Bronchial smooth muscle cell (primary cell): ENCODE data around the gene ZBTB2. TPM values are rescaled to one million over a fixed set of nuclear protein-coding genes. Genes with fewer than 3 reads are reported as not detected.

Experiments used
- total RNA-seq: library from RNA; depleted of rRNA; stranded (reverse); fragments of >200 nt; gene quantifications from 2 replicates; pipeline ENCODE4 v1.2.1, GENCODE V29; 2014

Gene ZBTB2, protein sequence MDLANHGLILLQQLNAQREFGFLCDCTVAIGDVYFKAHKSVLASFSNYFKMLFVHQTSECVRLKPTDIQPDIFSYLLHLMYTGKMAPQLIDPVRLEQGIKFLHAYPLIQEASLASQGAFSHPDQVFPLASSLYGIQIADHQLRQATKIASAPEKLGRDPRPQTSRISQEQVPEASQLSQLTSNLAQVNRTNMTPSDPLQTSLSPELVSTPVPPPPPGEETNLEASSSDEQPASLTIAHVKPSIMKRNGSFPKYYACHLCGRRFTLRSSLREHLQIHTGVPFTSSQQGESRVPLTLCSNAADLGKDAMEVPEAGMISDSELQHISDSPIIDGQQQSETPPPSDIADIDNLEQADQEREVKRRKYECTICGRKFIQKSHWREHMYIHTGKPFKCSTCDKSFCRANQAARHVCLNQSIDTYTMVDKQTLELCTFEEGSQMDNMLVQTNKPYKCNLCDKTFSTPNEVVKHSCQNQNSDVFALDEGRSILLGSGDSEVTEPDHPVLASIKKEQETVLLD
- total RNA-seq, result 7.9 and 9.8 TPM in 2 replicates

DNA sequence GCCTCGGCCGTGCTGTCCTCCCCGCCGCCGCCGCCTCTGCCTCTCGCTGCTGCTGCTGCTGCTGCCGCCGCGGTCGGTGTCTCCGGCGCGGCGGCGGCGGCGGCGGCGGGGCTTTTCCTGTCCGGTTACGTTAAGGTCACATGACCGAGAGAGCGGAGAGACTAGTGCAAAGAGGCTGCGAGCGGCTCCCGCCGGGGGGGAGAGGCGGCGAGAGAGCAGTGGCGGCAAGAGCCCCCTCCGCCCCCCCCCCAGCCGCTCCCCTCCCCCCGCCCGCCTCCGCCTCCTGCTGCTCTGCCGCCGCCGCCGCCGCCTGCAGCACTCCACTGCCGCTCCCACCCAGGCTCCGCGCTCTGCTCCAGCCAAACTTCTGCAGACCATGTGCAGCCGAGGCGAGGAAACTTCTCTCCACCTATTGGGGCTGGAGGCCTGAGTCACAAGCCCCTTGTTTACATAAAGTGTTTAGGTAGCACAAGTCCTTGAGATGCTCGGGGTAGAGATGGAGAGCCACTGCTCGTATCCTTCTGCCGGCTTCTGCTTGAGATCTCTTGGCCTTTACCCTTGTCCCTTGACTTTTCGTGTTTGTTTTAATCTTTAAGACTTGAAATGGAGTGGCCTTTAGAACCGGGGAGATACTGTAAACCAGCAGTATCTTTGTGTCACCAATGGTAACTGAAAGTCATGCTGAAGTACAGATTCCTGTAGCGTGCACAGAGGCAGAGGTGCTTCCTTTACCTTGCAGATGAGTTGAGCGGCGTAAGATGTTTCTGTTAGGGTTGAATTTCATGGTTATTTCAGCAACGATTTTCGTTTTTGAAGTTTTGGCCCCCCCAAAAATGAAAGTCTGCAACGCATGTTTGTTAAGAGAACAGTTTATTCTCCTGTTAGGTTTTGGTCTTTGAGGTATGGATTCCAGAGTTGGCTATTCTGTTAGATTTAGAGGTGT, at the start of gene ZBTB2:
ZBTB2 (minus strand) TSS at position 89 of the 943 bp plus-strand sequence. CDS start 17,922 bp downstream, outside the sequence.

Other genes with a start within 250 kb of the ZBTB2 start
- 113 and 143 TPM in 2 replicates for gene AKAP12, start 151.6 kb downstream of the ZBTB2 start, total RNA-seq
- 29.5 and 42.9 TPM in 2 replicates for gene RMND1, start 60.6 kb upstream of the ZBTB2 start, total RNA-seq
- 0.47 and 1.5 TPM in 2 replicates for gene CCDC170, start 102.5 kb upstream of the ZBTB2 start, total RNA-seq